H9 (cell line): Measurements from ENCODE around the gene SMAD7. TPM values are rescaled to one million over a fixed set of nuclear protein-coding genes. Genes with fewer than 3 reads are reported as not detected.

ENCODE experiments used
- DNase-seq: peaks from one replicate; pipeline ENCODE4 v3.0.0-alpha.2; 2017
- H2AFZ ChIP-seq: one replicate; pipeline ENCODE4 v1.6.1; 2013; ENCODE audit warnings: mild to moderate bottlenecking, low read length, control low read depth, moderate library complexity
- H2AK5ac ChIP-seq: 2 replicates; pipeline ENCODE4 v1.6.1; 2013; ENCODE audit warnings: low read length, control low read depth, mixed read lengths; ENCODE audit not compliant: insufficient read length
- H2BK120ac ChIP-seq: one replicate; pipeline ENCODE4 v1.6.1; 2013; ENCODE audit warnings: low read depth, mild to moderate bottlenecking, low read length, control low read depth, inconsistent platforms; ENCODE audit not compliant: poor library complexity, severe bottlenecking
- H2BK12ac ChIP-seq: 2 replicates; pipeline ENCODE4 v1.6.1; 2013; ENCODE audit warnings: low read length, control low read depth, mixed read lengths, low read depth; ENCODE audit not compliant: insufficient read length
- H2BK15ac ChIP-seq: 2 replicates; pipeline ENCODE4 v1.6.1; 2013; ENCODE audit warnings: low read depth, low read length, control low read depth
- H2BK20ac ChIP-seq: one replicate; pipeline ENCODE4 v1.6.1; 2013; ENCODE audit warnings: low read depth, mild to moderate bottlenecking, low read length, control low read depth, inconsistent platforms; ENCODE audit not compliant: poor library complexity, severe bottlenecking
- H2BK5ac ChIP-seq: 2 replicates; pipeline ENCODE4 v1.6.1; 2013; ENCODE audit warnings: low read length, control low read depth, mixed read lengths; ENCODE audit not compliant: insufficient read length
- H3K14ac ChIP-seq: 2 replicates; pipeline ENCODE4 v1.6.1; 2013; ENCODE audit warnings: low read length, control low read depth; ENCODE audit not compliant: insufficient read depth
- H3K18ac ChIP-seq: 2 replicates; pipeline ENCODE4 v1.6.1; 2013; ENCODE audit warnings: low read depth, mild to moderate bottlenecking, mixed read lengths, low read length, control low read depth; ENCODE audit not compliant: insufficient read length
- H3K23ac ChIP-seq: 2 replicates; pipeline ENCODE4 v1.6.1; 2013; ENCODE audit warnings: low read length, control low read depth, mixed read lengths, low read depth; ENCODE audit not compliant: insufficient read length
- H3K23me2 ChIP-seq: 2 replicates; pipeline ENCODE4 v1.6.1; 2013; ENCODE audit warnings: low read depth, mild to moderate bottlenecking, mixed read lengths, low read length, control low read depth; ENCODE audit not compliant: insufficient read length, poor library complexity, severe bottlenecking
- H3K27ac ChIP-seq: 2 replicates; pipeline ENCODE4 v1.5.1; 2013; ENCODE audit warnings: low read length, control low read depth, mixed read lengths, low read depth; ENCODE audit not compliant: insufficient read length
- H3K27me3 ChIP-seq: 2 replicates; pipeline ENCODE4 v1.6.1; 2013; ENCODE audit warnings: low read length, control low read depth, inconsistent platforms; ENCODE audit not compliant: insufficient read depth
- H3K4ac ChIP-seq: 2 replicates; pipeline ENCODE4 v1.6.1; 2013; ENCODE audit warnings: low read depth, mild to moderate bottlenecking, control low read depth, inconsistent platforms, low read length, moderate library complexity
- H3K4me1 ChIP-seq: 2 replicates; pipeline ENCODE4 v1.6.1; 2013; ENCODE audit warnings: low read length, control low read depth, inconsistent platforms; ENCODE audit not compliant: insufficient read depth
- H3K4me2 ChIP-seq: 2 replicates; pipeline ENCODE4 v1.6.1; 2013; ENCODE audit warnings: low read length, control low read depth, mixed read lengths; ENCODE audit not compliant: insufficient read length, insufficient read depth
- H3K56ac ChIP-seq: 2 replicates; pipeline ENCODE4 v1.6.1; 2013; ENCODE audit warnings: low read depth, mild to moderate bottlenecking, mixed read lengths, low read length, control low read depth; ENCODE audit not compliant: insufficient read length
- H3K79me1 ChIP-seq: 2 replicates; pipeline ENCODE4 v1.6.1; 2013; ENCODE audit warnings: low read depth, mild to moderate bottlenecking, moderate library complexity, low read length, control low read depth, inconsistent platforms; ENCODE audit not compliant: insufficient read depth, poor library complexity, severe bottlenecking
- H3K79me2 ChIP-seq: 2 replicates; pipeline ENCODE4 v1.6.1; 2013; ENCODE audit warnings: low read length, control low read depth, inconsistent platforms; ENCODE audit not compliant: insufficient read depth
- H3K9ac ChIP-seq: 2 replicates; pipeline ENCODE4 v1.6.1; 2013; ENCODE audit warnings: low read length, control low read depth, mixed read lengths; ENCODE audit not compliant: insufficient read length; ENCODE audit errors: extremely low read depth
- H3K9me3 ChIP-seq: one replicate; pipeline ENCODE4 v1.6.1; 2013; ENCODE audit warnings: low read depth, low read length, inconsistent platforms; ENCODE audit not compliant: control insufficient read depth
- H3T11ph ChIP-seq: one replicate; pipeline ENCODE4 v1.6.1; 2013; ENCODE audit warnings: mild to moderate bottlenecking, low read length, control low read depth, inconsistent platforms
- H4K20me1 ChIP-seq: one replicate; pipeline ENCODE4 v1.6.1; 2013; ENCODE audit not compliant: control insufficient read depth, insufficient read length, insufficient read depth
- H4K5ac ChIP-seq: 2 replicates; pipeline ENCODE4 v1.6.1; 2013; ENCODE audit warnings: low read depth, mild to moderate bottlenecking, mixed read lengths, low read length, control low read depth; ENCODE audit not compliant: insufficient read length
- H4K8ac ChIP-seq: replicated peaks from 2 replicates; pipeline ENCODE4 v1.6.1; 2013; ENCODE audit warnings: low read length, control low read depth, mixed read lengths, low read depth; ENCODE audit not compliant: insufficient read length
- H4K91ac ChIP-seq: 2 replicates; pipeline ENCODE4 v1.6.1; 2013; ENCODE audit warnings: low read depth, mild to moderate bottlenecking, moderate library complexity, mixed read lengths, low read length, control low read depth; ENCODE audit not compliant: insufficient read length
- H3K27ac Mint-ChIP-seq, 3 experiments: 2 replicates in 2 of 3; 3 replicates in 1 of 3; pipeline ENCODE4 v1.8.0; 2020 to 2021; ENCODE audit warnings: mixed read lengths in 3 of 3, mild to moderate bottlenecking in 1 of 3, moderate library complexity in 1 of 3
- H3K27me3 Mint-ChIP-seq: 2 replicates; pipeline ENCODE4 v1.8.0; 2021; ENCODE audit warnings: low read depth, mild to moderate bottlenecking, moderate library complexity, mixed read lengths
- H3K36me3 Mint-ChIP-seq, 3 experiments: 2 replicates in 2 of 3; 3 replicates in 1 of 3; pipeline ENCODE4 v1.8.0; 2020 to 2021; ENCODE audit warnings: low read depth in 3 of 3, mixed read lengths in 3 of 3; ENCODE audit not compliant: insufficient read depth in 1 of 3
- H3K4me1 Mint-ChIP-seq, 2 experiments: 2 replicates each; pipeline ENCODE4 v1.8.0; 2020; ENCODE audit warnings: mixed read lengths in 2 of 2
- H3K4me3 Mint-ChIP-seq, 2 experiments: 2 replicates in 1 of 2; 3 replicates in 1 of 2; pipeline ENCODE4 v1.8.0; 2020 to 2021; ENCODE audit warnings: mild to moderate bottlenecking in 2 of 2, mixed read lengths in 2 of 2, moderate library complexity in 1 of 2
- H3K9me3 Mint-ChIP-seq, 2 experiments: 2 replicates in 1 of 2; 3 replicates in 1 of 2; pipeline ENCODE4 v1.8.0; 2020; ENCODE audit warnings: mild to moderate bottlenecking in 2 of 2, mixed read lengths in 2 of 2, moderate library complexity in 1 of 2
- WGBS: extraction: QIAGEN DNeasy Blood & Tissue Kit; methylation state at CpG from one replicate; pipeline ENCODE4 v1.1.7; 2013; ENCODE audit warnings: missing lambda C conversion rate, low lambda C conversion rate, mixed read lengths; ENCODE audit not compliant: insufficient read length; ENCODE audit errors: extremely low coverage; 5-methylcytosine and 5-hydroxymethylcytosine counted together
- total RNA-seq: library from RNA; stranded (reverse); gene quantifications from 2 replicates; pipeline ENCODE4 v1.2.1, GENCODE V29; 2021
- TF ChIP-seq, protein P1 (sequence below): fragments of 200-600 bp; sonication (generic); conservative IDR thresholded peaks from 3 replicates; pipeline ENCODE4 v1.8.0; 2021; ENCODE audit warnings: antibody characterized with exemption, mild to moderate bottlenecking

Gene SMAD7
- total RNA-seq, 1 experiment from 2014 or later = 27.7 TPM

GRCh38 chr18:48875314-48875941 lies 75.3 kb downstream of the SMAD7 start:
- Histone ChIP-seq H4K91ac (no peak overlapping the region), H3K4me1 (peaks cover 3% of the 10 kb centered on the region; the same call in 1 of the 2 replicates), H2BK12ac (no peak overlapping the region), H4K5ac (no peak overlapping the region), H3K4ac (no peak overlapping the region), H3K23me2 (no peaks in the 10 kb centered on the region), H2BK15ac (no peak overlapping the region), H3T11ph (no peak overlapping the region), H4K20me1 (no peaks in the 10 kb centered on the region), H3K79me1 (no peaks in the 10 kb centered on the region), H4K8ac (no peak overlapping the region), H2BK5ac (no peak overlapping the region), H3K4me2 (no peak overlapping the region), H3K14ac (no peak overlapping the region), H3K18ac (no peak overlapping the region), H3K27ac (no peak overlapping the region), H2BK120ac (no peak overlapping the region), H2BK20ac (no peak overlapping the region), H3K56ac (no peak overlapping the region), H3K23ac (no peak overlapping the region), H3K27me3 (no peaks in the 10 kb centered on the region), H3K9me3 (no peaks in the 10 kb centered on the region), H2AFZ (no peak overlapping the region), H3K9ac (no peak overlapping the region), H3K79me2 (no peaks in the 10 kb centered on the region), H2AK5ac (no peak overlapping the region)
- DNase-seq = no peak
- Mint-ChIP-seq H3K4me1 (peaks cover 23 to 39% of the 10 kb centered on the region in 2 experiments), H3K36me3 (no peaks in the 10 kb centered on the region), H3K27me3 (peaks cover 15% of the 10 kb centered on the region), H3K27ac (no peak overlapping the region; a peak in 1 of 7 replicates), H3K9me3 (peaks cover 0 to 2% of the 10 kb centered on the region in 2 experiments; a peak in 1 of 5 replicates), H3K4me3 (no peak overlapping the region)
- no CpG with 5 or more reads among the region's 18 CpGs for WGBS
- TF ChIP-seq, protein P1, sequence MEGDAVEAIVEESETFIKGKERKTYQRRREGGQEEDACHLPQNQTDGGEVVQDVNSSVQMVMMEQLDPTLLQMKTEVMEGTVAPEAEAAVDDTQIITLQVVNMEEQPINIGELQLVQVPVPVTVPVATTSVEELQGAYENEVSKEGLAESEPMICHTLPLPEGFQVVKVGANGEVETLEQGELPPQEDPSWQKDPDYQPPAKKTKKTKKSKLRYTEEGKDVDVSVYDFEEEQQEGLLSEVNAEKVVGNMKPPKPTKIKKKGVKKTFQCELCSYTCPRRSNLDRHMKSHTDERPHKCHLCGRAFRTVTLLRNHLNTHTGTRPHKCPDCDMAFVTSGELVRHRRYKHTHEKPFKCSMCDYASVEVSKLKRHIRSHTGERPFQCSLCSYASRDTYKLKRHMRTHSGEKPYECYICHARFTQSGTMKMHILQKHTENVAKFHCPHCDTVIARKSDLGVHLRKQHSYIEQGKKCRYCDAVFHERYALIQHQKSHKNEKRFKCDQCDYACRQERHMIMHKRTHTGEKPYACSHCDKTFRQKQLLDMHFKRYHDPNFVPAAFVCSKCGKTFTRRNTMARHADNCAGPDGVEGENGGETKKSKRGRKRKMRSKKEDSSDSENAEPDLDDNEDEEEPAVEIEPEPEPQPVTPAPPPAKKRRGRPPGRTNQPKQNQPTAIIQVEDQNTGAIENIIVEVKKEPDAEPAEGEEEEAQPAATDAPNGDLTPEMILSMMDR = no peak
